GM19395 (cell line): ENCODE data around the gene CLIP1.
"Not testable (repeated sequence)": the region's sequence is repeated elsewhere in the genome, so short reads cannot be mapped to it uniquely, and the experiment has no call there.

Experiments used
- ATAC-seq: cut with Tn5 transposase; IDR thresholded peaks from one replicate; pipeline ENCODE4 v1.9.1; 2021; ENCODE audit warnings: mild to moderate bottlenecking, moderate library complexity; ENCODE audit not compliant: unreplicated experiment

The CLIP1 gene

DNA sequence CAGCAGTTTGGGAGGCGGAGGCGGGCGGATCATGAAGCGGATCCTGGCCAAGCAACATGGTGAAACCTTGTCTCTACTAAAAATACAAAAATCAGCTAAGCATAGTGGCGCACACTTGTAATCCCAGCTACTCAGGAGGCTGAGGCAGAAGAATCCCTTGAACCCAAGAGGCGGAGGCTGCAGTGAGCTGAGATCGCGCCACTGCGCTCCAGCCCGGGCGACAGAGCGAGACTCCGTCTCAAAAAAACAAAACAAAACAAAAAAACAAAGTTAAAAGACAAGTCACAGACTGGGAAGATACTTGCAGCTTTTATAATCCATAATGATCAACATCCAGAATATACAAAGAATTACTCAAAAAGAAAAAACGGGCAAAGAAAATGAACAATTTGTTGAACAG, 161.7 kb downstream of the CLIP1 start:
- not testable (repeated sequence) for ATAC-seq

DNA sequence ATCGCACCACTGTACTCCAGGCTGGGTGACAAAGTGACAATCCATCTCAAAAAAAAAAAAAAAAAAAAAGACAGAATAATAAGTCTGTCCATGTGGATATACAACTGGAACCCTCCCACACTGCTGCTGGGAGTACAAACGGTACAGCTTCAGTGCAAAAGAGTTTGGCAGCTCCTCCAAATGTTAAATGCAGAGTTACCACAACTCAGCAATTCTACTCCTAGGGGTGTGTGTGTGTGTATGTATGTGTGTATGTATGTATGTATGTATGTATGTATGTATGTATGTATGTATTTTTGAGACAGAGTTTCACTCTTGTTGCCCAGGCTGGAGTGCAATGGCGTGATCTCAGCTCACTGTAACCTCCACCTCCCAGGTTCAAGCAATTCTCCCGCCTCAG, 163.5 kb downstream of the CLIP1 start:
- not testable (repeated sequence) for ATAC-seq

DNA sequence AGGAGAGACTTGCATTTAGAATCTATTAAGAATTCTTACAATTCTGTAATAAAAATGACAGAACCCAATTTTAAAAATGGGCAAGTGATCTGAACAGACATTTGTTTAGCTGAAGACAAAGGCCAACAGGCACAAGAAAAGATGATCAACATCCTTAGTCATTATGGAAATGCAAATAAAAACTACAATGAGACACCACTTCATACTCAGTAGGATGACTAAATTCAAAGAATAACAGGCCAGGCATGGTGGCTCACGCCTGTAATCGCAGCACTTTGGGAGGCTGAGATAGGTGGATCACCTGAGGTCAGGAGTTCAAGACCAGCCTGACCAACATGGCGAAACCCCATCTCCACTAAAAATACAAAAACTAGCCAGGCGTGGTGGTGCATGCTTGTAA, 164.0 kb downstream of the CLIP1 start:
- ATAC-seq = not testable (repeated sequence)

DNA sequence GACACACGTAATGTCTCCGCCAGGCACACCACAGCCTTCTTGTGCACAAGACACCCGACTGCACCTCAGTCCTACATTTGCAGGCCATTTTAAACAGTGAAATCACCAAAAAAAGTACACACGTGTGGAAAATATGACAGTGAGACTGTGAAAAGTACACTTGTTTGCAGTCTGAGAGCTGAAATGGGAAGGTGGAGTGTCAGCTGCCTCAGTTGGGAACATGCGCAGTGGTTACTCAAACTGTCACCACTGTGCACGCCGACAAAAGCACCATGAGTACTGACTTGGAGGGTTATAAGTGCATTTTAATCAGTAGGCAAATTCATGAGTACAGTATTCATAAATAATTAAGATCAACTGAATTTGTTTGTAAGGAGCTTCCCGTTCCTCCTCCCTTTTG, 171.9 kb downstream of the CLIP1 start:
- ATAC-seq = no peak

DNA sequence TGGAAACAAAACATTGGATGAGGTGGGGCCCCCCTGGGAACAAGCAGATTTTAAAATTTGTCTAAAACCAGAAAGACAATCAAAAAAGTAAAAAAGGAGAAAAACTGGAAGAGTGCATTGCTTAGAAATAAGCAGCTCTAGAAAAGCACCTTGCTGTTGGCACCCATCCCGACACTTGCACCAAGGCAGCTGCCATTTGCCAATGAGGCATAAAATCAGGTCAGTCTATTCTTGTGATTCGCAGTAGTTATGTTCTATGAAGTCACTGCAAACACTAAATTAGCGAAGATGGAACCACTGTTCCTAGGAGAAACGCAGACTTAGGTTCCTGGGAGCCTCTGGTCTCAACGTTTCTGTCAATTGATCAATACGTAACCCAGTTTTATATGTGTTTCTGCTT, 172.4 kb downstream of the CLIP1 start:
- ATAC-seq = no peak

DNA sequence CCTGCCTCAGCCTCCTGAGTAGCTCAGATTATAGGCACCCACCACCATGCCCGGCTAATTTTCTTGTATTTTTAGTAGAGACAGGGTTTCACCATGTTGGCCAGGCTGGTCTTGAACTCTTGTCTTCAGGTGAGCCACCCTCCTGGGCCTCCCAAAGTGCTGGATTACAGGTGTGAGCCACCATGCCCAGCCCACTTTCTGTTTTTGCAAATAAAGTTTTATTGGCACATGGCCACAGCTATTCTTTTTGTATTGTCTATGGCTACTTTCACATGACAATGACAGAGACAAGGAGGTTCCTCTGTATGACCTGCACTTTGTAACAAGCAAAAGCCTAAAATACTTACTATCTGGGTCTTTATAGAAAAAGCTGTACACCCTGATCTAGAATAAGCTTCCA, 176.9 kb downstream of the CLIP1 start:
- ATAC-seq = no peak

DNA sequence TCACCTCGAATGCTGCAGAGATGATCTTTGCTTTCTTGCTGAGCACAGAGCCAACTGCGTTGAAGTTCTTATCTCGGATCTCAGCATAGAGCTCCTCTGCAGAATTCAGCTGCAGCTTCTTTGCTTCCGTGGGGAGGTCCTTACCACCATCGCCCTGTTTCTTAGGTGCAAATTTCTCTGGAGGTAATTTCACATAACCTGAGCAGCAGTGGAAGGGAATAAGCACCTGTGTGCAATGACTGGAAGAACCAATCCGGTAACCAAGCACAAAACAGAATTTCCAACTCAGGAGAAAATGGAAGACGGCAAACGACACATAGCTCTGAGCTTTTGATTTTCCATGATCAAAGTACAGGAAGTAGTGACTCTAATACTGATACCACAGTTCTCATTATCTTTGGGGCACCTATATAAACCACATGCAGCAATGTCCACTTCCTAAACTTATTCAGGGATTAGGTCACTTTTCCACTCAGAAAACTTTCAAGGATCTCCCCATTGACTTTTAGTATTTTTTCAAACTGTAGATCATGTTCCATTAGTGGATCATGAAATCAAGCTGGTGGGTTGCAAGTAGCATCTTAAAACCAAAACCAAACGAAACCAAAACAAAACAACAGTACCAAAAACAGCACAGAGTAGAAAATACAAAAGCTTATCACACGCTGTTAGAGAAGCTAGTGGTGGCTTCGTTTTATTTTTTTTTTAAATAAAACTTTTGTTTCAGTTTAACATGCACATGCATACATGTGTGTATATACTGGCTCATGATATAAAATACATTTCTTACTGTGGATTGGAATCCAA, 177.7 kb downstream of the CLIP1 start:
- no peak for ATAC-seq

DNA sequence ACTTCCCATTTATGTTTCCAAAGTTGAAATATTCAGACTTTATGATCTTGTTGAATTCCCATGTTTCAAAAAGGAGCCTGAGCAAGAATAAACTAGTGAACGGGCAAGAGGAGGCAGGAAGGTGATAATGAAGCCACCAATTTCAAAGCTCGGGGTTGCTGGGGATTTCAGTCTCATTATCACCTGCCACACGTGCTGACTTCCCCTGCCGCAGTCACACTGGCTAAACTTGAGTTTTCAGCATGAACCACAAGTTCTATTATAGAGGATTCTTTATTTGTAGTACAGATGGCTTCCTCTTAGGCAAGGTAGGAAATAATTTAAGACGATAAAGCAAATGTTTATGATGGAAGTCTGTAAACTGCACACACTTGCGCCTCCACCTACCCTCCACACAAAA, 178.5 kb downstream of the CLIP1 start:
- no peak for ATAC-seq

DNA sequence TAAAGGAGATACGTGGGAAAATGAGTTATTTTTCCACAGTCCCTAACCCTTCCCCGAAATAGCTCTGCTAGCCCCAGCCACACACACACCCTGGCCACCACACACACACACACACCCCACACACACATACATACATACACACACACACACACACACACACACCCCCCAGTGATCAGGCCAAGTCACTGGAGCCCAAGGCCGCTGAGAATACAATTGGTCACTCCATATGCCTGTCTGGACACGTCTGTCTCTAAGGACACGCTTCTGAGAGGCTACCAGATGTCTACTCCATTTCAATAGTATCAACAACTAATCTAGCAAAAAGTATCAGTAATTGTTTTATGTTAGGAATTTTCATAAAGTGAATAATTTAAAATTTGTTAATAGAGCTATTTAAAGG, 183.6 kb downstream of the CLIP1 start:
- ATAC-seq = no peak

DNA sequence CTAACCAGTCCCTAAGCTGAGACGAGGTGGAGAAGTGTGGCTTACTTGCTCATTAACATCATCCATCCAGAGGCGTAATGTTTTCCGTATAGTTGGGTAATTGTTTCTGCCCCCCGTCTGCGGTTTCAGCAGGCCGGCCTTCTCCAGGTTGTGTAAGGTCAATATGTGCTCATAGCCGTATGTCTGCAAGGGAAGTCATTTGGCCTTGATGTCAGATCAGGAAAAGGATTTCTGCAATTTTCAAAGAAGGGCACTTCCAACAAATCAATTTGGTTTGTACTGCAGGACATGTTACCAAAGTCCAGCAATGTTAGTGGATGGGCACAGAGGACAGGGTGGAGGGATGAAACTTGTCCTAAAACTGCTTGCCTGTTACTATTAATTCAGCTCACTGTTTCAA, 186.7 kb downstream of the CLIP1 start:
- no peak for ATAC-seq

DNA sequence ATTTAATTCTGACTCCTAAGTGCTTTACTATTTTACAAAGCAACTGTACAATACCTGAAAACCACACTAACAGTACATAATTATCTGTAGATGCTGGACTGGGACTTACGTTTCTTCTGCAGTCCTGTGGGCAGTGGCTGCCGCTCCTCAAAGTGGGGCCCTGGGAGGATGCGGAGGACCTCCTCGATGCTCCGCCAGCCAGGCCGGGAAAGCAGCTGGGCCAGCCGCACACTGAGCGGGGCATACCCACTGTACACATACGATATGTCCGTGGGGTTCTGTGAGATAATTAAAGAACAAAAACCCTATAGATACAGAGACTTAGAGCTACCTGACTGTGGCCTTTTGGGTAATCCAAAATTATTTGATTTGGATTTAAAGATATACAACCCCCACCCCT, 189.8 kb downstream of the CLIP1 start:
- ATAC-seq = no peak

DNA sequence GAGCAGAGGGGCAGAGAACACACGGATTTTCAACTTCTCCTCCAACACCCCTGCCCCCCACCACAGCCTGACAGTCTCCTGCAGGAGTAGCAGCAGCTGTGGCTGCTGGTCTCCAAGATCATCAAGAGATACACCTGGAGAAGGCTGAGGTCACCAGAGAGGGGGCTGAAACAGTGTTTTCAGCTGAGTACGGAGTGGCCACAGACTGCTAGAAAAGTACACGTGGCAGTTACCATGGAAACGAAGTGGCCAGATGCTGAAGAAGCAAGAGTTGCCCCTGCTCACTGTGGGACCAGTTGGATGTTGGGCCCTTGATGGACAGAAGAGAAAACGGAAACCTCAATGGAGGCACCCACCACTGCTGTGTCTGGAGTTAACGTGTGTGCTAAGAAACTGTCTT, 191.7 kb downstream of the CLIP1 start:
- no peak for ATAC-seq

DNA sequence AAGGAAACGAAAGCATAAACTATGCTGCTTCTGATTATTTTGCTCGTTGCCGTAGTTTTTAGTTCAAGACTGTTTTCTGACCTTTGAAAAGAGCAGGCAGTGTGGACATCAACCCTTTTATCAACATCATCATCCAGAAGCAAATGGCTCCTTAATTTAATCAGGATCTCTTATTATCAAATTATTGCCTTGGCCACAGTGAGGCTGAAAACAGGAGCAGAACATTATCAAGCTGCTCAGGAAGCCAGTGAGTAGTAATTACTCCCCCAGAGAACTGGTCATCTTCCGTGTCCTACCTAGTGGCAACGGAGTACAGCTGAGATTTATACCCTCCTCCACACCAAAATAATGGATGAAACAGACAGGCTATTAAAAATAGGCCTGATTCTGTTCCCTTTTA, 194.4 kb downstream of the CLIP1 start:
- no peak for ATAC-seq

DNA sequence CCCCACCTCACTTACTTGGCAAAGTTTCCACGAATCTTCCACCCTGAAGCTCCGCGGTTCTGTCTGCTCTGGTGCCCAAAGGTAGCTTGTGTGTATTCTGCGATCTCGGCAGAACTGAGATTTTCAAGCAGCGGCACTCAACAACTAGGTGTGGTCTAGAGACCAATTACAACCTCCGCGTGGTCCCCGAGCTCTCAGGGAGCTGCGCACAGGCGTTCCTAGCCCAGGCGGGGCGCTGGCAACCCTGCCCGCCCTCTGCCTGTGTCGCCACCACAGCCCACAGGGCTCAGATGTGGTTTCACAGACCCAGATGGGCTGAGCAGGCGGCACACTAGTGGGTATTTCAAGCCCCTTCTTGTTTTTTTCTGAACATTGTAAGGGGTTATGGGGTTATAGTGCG, 195.1 kb downstream of the CLIP1 start:
- ATAC-seq = no peak

DNA sequence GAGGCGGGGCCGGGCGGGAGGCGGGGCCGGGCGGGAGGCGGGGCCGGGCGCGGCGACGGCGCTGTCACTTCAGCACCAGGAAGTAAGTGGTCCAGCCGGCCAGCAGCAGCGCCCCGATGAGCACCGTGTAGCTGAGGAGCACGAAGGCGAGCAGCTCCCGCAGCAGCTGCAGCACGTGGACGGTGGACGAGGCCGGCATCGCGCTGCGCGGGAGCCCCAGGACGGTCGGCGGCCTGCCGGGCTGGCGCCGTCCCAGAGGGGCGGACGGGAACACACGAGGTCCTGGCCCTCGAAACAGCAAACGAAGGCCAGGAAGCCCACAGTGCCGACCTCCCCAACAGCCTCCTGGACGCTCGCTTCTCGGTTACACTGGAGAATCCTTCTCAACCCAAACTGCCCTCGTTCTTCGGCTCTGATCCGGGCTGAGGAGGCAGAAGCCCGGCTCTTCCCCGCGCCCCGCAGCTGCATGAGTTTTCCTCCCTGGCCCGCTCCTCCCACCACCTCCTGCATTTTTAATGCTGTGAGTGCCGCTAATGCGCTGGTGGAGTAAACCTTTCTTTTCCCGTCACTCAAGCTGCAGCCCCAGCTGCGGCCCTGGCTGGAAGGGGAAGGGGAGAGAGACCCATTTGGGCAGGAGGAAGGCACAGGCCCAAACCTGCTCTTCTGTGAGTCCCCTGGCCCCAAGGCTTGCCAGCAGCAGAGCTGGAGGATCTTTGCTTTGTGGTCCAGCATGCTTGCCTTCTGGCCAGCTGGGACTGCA, 195.9 kb downstream of the CLIP1 start:
- no peak for ATAC-seq

DNA sequence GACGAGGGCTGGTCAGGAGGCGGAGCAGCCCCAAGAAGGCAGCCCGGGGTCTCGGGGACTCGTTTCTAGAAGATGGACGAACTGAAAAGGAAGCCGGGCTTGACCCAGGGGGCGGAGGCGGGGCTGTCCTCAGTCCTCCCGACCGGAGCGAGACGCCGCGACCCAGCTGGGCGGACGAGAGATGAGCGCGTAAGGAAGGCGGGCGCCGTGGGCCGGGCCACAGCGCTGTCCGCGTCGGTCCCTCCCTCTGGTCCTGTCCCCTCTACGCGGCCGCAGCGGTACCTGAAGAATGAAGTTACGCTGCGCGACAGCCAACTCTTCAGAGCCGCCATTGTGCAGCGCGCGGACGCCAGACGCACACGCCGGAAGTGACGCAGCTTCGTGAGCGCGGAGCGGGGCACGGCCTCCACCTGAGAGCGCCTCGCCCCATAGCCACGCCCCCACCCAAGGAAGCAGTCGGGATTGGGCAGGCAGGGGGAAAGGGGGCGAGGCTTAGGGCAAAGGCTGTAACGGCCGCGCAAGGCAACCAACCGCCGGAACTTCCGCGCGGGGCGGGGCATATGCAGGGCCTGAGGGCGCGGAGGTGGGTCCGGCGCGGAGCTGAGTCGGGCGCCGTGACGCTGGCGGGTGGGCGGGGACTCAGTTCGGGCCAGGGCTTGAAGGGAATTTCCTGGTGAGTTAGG, 196.6 kb downstream of the CLIP1 start, which contains the start of gene DIABLO:
DIABLO (minus strand) TSS at position 370 of the 683 bp plus-strand sequence; CDS start at position 332, 38 bp downstream.
- peak; percentile 93 for ATAC-seq
